IMR-90 (cell line): ENCODE results near the gene NFATC1. TPM values are rescaled to one million over a fixed set of nuclear protein-coding genes. Genes with fewer than 3 reads are reported as not detected.

Source experiments
- ATAC-seq: fragments of 200-7000 bp; cut with Tn5 transposase; 2 replicates; pipeline ENCODE4 v1.9.1; 2020; ENCODE audit warnings: low read depth, mild to moderate bottlenecking, moderate library complexity
- BruUV-seq: library from RNA; stranded (reverse); fragments of 400-500 nt; replicated peaks from 2 replicates; lab custom pipeline; 2021; lab: Mats Ljungman, UMichigan
- CTCF ChIA-PET: fragments of 300-600 bp; formaldehyde crosslinking; extraction: SDS; loops from one replicate; lab custom pipeline; 2021; ENCODE audit warnings: antibody characterized with exemption; lab: Yijun Ruan, JAX
- POLR2A ChIA-PET: fragments of 300-600 bp; sonication (Branson Sonifier 250); formaldehyde crosslinking; loops from one replicate; lab custom pipeline; 2022; ENCODE audit warnings: antibody characterized with exemption; ENCODE audit not compliant: unreplicated experiment; lab: Charles Lee
- DNase-seq: peaks from one replicate; pipeline ENCODE4 v3.0.0; 2013
- H2AFZ ChIP-seq: replicated peaks from 2 replicates; pipeline ENCODE3; 2013; ENCODE audit warnings: low read length, mild to moderate bottlenecking; ENCODE audit not compliant: poor library complexity
- H2AK5ac ChIP-seq: 2 replicates; pipeline ENCODE4 v1.6.1; 2013; ENCODE audit warnings: low read depth, low read length, inconsistent platforms
- H2AK9ac ChIP-seq: replicated peaks from 2 replicates; pipeline ENCODE3; 2013; ENCODE audit warnings: mild to moderate bottlenecking, low read depth, low read length, moderate library complexity; ENCODE audit not compliant: poor library complexity
- H2BK120ac ChIP-seq: 2 replicates; pipeline ENCODE4 v1.6.1; 2013; ENCODE audit warnings: low read depth, low read length, inconsistent platforms
- H2BK15ac ChIP-seq: 3 replicates; pipeline ENCODE4 v1.6.1; 2013; ENCODE audit warnings: low read depth, low read length, inconsistent platforms
- H2BK20ac ChIP-seq: 2 replicates; pipeline ENCODE4 v1.6.1; 2013; ENCODE audit warnings: low read depth, mild to moderate bottlenecking, inconsistent platforms, low read length, moderate library complexity
- H2BK5ac ChIP-seq: 2 replicates; pipeline ENCODE4 v1.6.1; 2013; ENCODE audit warnings: mild to moderate bottlenecking, low read depth, low read length, inconsistent platforms; ENCODE audit not compliant: poor library complexity, severe bottlenecking
- H3K14ac ChIP-seq: replicated peaks from 2 replicates; pipeline ENCODE4 v1.6.1; 2013; ENCODE audit warnings: low read depth, low read length, inconsistent platforms
- H3K18ac ChIP-seq: 2 replicates; pipeline ENCODE4 v1.6.1; 2013; ENCODE audit warnings: low read depth, low read length, control low read depth
- H3K23ac ChIP-seq: 2 replicates; pipeline ENCODE4 v1.6.1; 2013; ENCODE audit warnings: low read depth, low read length, inconsistent platforms
- H3K27ac ChIP-seq: 2 replicates; pipeline ENCODE4 v1.5.1; 2013; ENCODE audit warnings: mild to moderate bottlenecking, control low read depth, low read length; ENCODE audit not compliant: insufficient read depth
- H3K27me3 ChIP-seq: 2 replicates; pipeline ENCODE4 v1.6.1; 2013; ENCODE audit warnings: low read length; ENCODE audit not compliant: control insufficient read depth, insufficient read depth
- H3K36me3 ChIP-seq: 2 replicates; pipeline ENCODE4 v1.6.1; 2013; ENCODE audit warnings: low read length, mixed read lengths; ENCODE audit not compliant: control insufficient read depth, insufficient read depth
- H3K4ac ChIP-seq: 2 replicates; pipeline ENCODE4 v1.6.1; 2013; ENCODE audit warnings: low read depth, low read length, inconsistent platforms
- H3K4me1 ChIP-seq: 2 replicates; pipeline ENCODE4 v1.6.1; 2013; ENCODE audit warnings: low read length, mixed read lengths; ENCODE audit not compliant: control insufficient read depth, insufficient read depth
- H3K4me2 ChIP-seq: 2 replicates; pipeline ENCODE4 v1.6.1; 2013; ENCODE audit warnings: low read depth, mild to moderate bottlenecking, control low read depth, low read length, moderate library complexity
- H3K4me3 ChIP-seq: 2 replicates; pipeline ENCODE4 v1.5.1; 2013; ENCODE audit warnings: low read depth, mild to moderate bottlenecking, control low read depth, low read length, moderate library complexity; ENCODE audit not compliant: insufficient read depth
- H3K56ac ChIP-seq: 2 replicates; pipeline ENCODE4 v1.6.1; 2013; ENCODE audit warnings: low read length, inconsistent platforms; ENCODE audit not compliant: insufficient read depth; ENCODE audit errors: extremely low read depth
- H3K79me1 ChIP-seq, 2 experiments: 2 replicates each; pipeline ENCODE4 v1.6.1; 2013; ENCODE audit warnings: low read length in 2 of 2, inconsistent platforms in 1 of 2, low read depth in 1 of 2
- H3K9ac ChIP-seq: 2 replicates; pipeline ENCODE4 v1.6.1; 2013; ENCODE audit warnings: low read depth, low read length, control low read depth
- H3K9me1 ChIP-seq: 2 replicates; pipeline ENCODE4 v1.6.1; 2013; ENCODE audit warnings: low read length, inconsistent platforms; ENCODE audit not compliant: insufficient read depth
- H3K9me3 ChIP-seq: 2 replicates; pipeline ENCODE4 v1.6.1; 2013; ENCODE audit warnings: low read length; ENCODE audit not compliant: control insufficient read depth, insufficient read depth
- H4K20me1 ChIP-seq: 2 replicates; pipeline ENCODE4 v1.6.1; 2013; ENCODE audit warnings: low read length, inconsistent platforms; ENCODE audit not compliant: insufficient read depth
- H4K5ac ChIP-seq: 2 replicates; pipeline ENCODE4 v1.6.1; 2013; ENCODE audit warnings: mild to moderate bottlenecking, low read depth, low read length, control low read depth
- H4K8ac ChIP-seq, 2 experiments: 2 replicates each; pipeline ENCODE4 v1.6.1; 2013; ENCODE audit warnings: low read depth in 2 of 2, low read length in 2 of 2, control low read depth in 1 of 2, inconsistent platforms in 1 of 2
- H4K91ac ChIP-seq: 2 replicates; pipeline ENCODE4 v1.6.1; 2013; ENCODE audit warnings: low read depth, low read length, inconsistent platforms; ENCODE audit not compliant: insufficient read depth
- BHLHE40 ChIP-seq: fragments of 150-350 bp; IDR thresholded peaks from 2 replicates; pipeline ENCODE4 v1.6.1; 2016; ENCODE audit warnings: mild to moderate bottlenecking, low read depth, low read length
- CEBPB ChIP-seq: IDR thresholded peaks from 2 replicates; pipeline ENCODE4 v1.6.1; 2012; ENCODE audit warnings: low read depth, low read length, improper control_type of control experiment
- CHD1 ChIP-seq: IDR thresholded peaks from 2 replicates; pipeline ENCODE4 v1.6.1; 2012; ENCODE audit warnings: low read depth, low read length, improper control_type of control experiment
- FOS ChIP-seq: fragments of 150-350 bp; IDR thresholded peaks from 2 replicates; pipeline ENCODE4 v1.6.1; 2016; ENCODE audit warnings: low read depth, low read length
- MAFK ChIP-seq: IDR thresholded peaks from 2 replicates; pipeline ENCODE4 v1.6.1; 2012; ENCODE audit warnings: low read depth, low read length, improper control_type of control experiment
- MAZ ChIP-seq: IDR thresholded peaks from 2 replicates; pipeline ENCODE4 v1.6.1; 2012; ENCODE audit warnings: low read depth, mild to moderate bottlenecking, low read length, improper control_type of control experiment, moderate library complexity, borderline replicate concordance
- MXI1 ChIP-seq: IDR thresholded peaks from 2 replicates; pipeline ENCODE4 v1.6.1; 2012; ENCODE audit warnings: low read depth, mild to moderate bottlenecking, low read length, moderate library complexity, borderline replicate concordance
- NFE2L2 ChIP-seq: fragments of 150-350 bp; IDR thresholded peaks from 2 replicates; pipeline ENCODE4 v1.6.1; 2016; ENCODE audit warnings: low read depth, mild to moderate bottlenecking, low read length
- POLR2A ChIP-seq: IDR thresholded peaks from 2 replicates; pipeline ENCODE4 v1.6.1; 2012; ENCODE audit warnings: mild to moderate bottlenecking, low read depth, low read length
- RAD21 ChIP-seq: IDR thresholded peaks from 2 replicates; pipeline ENCODE4 v1.6.1; 2012; ENCODE audit warnings: low read length, improper control_type of control experiment
- RCOR1 ChIP-seq: IDR thresholded peaks from 2 replicates; pipeline ENCODE4 v1.6.1; 2012; ENCODE audit warnings: mild to moderate bottlenecking, low read length, improper control_type of control experiment; ENCODE audit not compliant: insufficient replicate concordance
- RFX5 ChIP-seq: IDR thresholded peaks from 2 replicates; pipeline ENCODE4 v1.8.0; 2012; ENCODE audit warnings: low read depth, mild to moderate bottlenecking, low read length, moderate library complexity
- SMC3 ChIP-seq: fragments of 150-350 bp; IDR thresholded peaks from 2 replicates; pipeline ENCODE4 v1.6.1; 2016; ENCODE audit warnings: low read depth, mild to moderate bottlenecking, antibody characterized with exemption, low read length, moderate library complexity
- USF2 ChIP-seq: fragments of 150-350 bp; IDR thresholded peaks from 2 replicates; pipeline ENCODE4 v1.6.1; 2017; ENCODE audit warnings: mild to moderate bottlenecking, antibody characterized with exemption, low read length, low read depth
- WGBS, 2 experiments: methylation state at CpG; one replicate each; pipeline versions ENCODE4 v1.1.5 to v1.1.7; 2013; ENCODE audit warnings: missing lambda C conversion rate in 2 of 2; ENCODE audit not compliant: insufficient read length in 1 of 2; ENCODE audit errors: extremely low coverage in 2 of 2; 5-methylcytosine and 5-hydroxymethylcytosine counted together
- dilution Hi-C: fragments of 300-500 bp; cut with HindIII; formaldehyde crosslinking; loops from one replicate; pipeline ENCODE4 v1.14.3; 2018; ENCODE audit warnings: low sequenced_read_pairs; ENCODE audit not compliant: unreplicated experiment
- in situ Hi-C: fragments of 300-500 bp; cut with MboI; formaldehyde crosslinking; loops from 3 replicates; pipeline ENCODE4 v1.14.3; 2019; ENCODE audit warnings: low sequenced_read_pairs, inconsistent platforms, mixed read lengths
- intact Hi-C: fragments of 100-400 bp; cut with micrococcal nuclease; formaldehyde crosslinking; loops from 2 replicates; pipeline ENCODE4 v1.10.0; 2022
- polyA plus RNA-seq, 3 experiments: library from polyadenylated mRNA; depleted of rRNA; stranded (reverse); fragments of >200 nt; gene quantifications; 2 replicates each; pipeline ENCODE4 v1.2.3, GENCODE V29; 2012; ENCODE audit warnings: low replicate concordance in 1 of 3
- total RNA-seq: library from RNA; depleted of rRNA; stranded (reverse); fragments of >200 nt; gene quantifications from 2 replicates; pipeline ENCODE4 v1.2.3, GENCODE V29; 2012
- TF ChIP-seq, protein P1 (sequence below): conservative IDR thresholded peaks from 2 replicates; pipeline ENCODE4 v1.5.1; 2012; ENCODE audit warnings: mild to moderate bottlenecking, low read depth, low read length, improper control_type of control experiment
- TF ChIP-seq, protein P2 (sequence below): fragments of 150-350 bp; IDR thresholded peaks from 2 replicates; pipeline ENCODE4 v1.6.1; 2016; ENCODE audit warnings: low read depth, mild to moderate bottlenecking, low read length, moderate library complexity, borderline replicate concordance

Gene NFATC1
- total and polyA plus RNA-seq, 2 of the 4 experiments (the other 2 are of a cell fraction) = 0.36 to 1.8 TPM

DNA sequence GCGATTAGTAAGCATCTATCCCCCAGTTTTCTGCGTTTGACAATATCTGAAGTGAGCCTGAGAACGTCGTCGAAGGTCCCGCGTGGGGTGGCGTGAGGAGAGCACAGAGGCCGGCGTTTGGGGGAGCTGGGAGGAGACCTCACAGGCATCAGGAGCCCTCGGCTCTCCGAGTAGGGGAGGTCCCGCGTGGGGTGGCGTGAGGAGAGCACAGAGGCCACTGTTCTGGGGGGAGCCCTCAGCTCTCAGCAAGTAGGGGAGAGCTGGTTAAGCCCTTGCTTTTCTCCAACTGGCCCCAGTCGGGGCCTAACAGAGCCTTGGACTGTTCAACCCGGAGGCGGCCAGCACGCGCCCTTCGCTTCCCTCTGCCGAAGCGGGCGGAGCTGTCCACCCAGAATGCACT lies 134.3 kb downstream of the NFATC1 start:
- WGBS, 2 experiments = 90% methylated on average over 13 of the region's 24 CpGs; no CpG with 5 or more reads in 1 of the 2 experiments

More for the DNA sequence above, 134.3 kb downstream of the NFATC1 start:
- Histone ChIP-seq H4K8ac (no peak overlapping the region), H3K4me2 (no peak overlapping the region), H3K14ac (no peak overlapping the region), H3K23ac (no peak overlapping the region), H3K79me1 (no peaks in the 10 kb centered on the region), H3K9me1 (no peaks in the 10 kb centered on the region), H2AFZ (no peak overlapping the region), H4K20me1 (no peaks in the 10 kb centered on the region; the same call in 1 of the 2 replicates), H3K18ac (no peak overlapping the region), H2BK15ac (no peak overlapping the region), H2BK5ac (no peak overlapping the region), H2AK5ac (no peak overlapping the region), H3K36me3 (no peaks in the 10 kb centered on the region), H3K4ac (no peak overlapping the region), H3K9me3 (no peaks in the 10 kb centered on the region), H4K5ac (no peak overlapping the region), H3K27ac (no peak overlapping the region), H3K27me3 (peaks cover 24% of the 10 kb centered on the region), H2BK20ac (no peak overlapping the region), H3K4me1 (no peaks in the 10 kb centered on the region; the same call in 1 of the 2 replicates), H2BK120ac (no peak overlapping the region), H3K4me3 (no peak overlapping the region), H4K91ac (no peak overlapping the region), H3K9ac (no peak overlapping the region), H2AK9ac (no peak overlapping the region), H3K56ac (no peak overlapping the region)
- no TSS peak for BruUV-seq
- in situ Hi-C loops (loop anchor here (5.0 kb wide), 1 partner anchor 153 kb away; no protein-coding TSS in a partner anchor), intact Hi-C loops (no loop called here), dilution Hi-C loops (no loop called here)
- DNase-seq = no peak
- CTCF ChIA-PET = interaction anchor here (1.6 kb wide), 1 partner anchor 151 kb away, joined by 5 read pairs; no protein-coding TSS in a partner anchor
- POLR2A ChIA-PET = no interaction called here
- TF ChIP-seq RFX5 (no peak), CEBPB (no peak), RAD21 (no peak), CHD1 (no peak), MAFK (no peak), MAZ (no peak), NFE2L2 (no peak), BHLHE40 (no peak), MXI1 (no peak), USF2 (no peak), RCOR1 (no peak), POLR2A (no peak), FOS (no peak), SMC3 (no peak)
- TF ChIP-seq, protein P1, sequence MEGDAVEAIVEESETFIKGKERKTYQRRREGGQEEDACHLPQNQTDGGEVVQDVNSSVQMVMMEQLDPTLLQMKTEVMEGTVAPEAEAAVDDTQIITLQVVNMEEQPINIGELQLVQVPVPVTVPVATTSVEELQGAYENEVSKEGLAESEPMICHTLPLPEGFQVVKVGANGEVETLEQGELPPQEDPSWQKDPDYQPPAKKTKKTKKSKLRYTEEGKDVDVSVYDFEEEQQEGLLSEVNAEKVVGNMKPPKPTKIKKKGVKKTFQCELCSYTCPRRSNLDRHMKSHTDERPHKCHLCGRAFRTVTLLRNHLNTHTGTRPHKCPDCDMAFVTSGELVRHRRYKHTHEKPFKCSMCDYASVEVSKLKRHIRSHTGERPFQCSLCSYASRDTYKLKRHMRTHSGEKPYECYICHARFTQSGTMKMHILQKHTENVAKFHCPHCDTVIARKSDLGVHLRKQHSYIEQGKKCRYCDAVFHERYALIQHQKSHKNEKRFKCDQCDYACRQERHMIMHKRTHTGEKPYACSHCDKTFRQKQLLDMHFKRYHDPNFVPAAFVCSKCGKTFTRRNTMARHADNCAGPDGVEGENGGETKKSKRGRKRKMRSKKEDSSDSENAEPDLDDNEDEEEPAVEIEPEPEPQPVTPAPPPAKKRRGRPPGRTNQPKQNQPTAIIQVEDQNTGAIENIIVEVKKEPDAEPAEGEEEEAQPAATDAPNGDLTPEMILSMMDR = no peak
- TF ChIP-seq, protein P2, sequence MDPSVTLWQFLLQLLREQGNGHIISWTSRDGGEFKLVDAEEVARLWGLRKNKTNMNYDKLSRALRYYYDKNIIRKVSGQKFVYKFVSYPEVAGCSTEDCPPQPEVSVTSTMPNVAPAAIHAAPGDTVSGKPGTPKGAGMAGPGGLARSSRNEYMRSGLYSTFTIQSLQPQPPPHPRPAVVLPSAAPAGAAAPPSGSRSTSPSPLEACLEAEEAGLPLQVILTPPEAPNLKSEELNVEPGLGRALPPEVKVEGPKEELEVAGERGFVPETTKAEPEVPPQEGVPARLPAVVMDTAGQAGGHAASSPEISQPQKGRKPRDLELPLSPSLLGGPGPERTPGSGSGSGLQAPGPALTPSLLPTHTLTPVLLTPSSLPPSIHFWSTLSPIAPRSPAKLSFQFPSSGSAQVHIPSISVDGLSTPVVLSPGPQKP = no peak
- ATAC-seq = no peak
